ENCODE results near the gene JTB.

DNA sequence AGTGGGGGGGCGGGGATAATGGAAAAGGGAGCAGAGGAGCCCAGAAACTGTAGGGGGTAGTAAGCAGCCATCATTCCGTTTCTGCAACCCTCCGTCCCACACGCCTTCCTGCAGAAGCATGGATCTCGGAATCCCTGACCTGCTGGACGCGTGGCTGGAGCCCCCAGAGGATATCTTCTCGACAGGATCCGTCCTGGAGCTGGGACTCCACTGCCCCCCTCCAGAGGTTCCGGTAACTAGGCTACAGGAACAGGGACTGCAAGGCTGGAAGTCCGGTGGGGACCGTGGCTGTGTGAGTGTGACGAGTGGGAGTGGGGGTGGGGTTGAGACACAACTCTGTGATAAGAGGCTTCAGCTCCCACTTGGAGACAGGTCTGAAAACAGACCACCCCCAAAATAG, 9.1 kb downstream of the JTB start:
- TF ChIP-seq, protein P1, sequence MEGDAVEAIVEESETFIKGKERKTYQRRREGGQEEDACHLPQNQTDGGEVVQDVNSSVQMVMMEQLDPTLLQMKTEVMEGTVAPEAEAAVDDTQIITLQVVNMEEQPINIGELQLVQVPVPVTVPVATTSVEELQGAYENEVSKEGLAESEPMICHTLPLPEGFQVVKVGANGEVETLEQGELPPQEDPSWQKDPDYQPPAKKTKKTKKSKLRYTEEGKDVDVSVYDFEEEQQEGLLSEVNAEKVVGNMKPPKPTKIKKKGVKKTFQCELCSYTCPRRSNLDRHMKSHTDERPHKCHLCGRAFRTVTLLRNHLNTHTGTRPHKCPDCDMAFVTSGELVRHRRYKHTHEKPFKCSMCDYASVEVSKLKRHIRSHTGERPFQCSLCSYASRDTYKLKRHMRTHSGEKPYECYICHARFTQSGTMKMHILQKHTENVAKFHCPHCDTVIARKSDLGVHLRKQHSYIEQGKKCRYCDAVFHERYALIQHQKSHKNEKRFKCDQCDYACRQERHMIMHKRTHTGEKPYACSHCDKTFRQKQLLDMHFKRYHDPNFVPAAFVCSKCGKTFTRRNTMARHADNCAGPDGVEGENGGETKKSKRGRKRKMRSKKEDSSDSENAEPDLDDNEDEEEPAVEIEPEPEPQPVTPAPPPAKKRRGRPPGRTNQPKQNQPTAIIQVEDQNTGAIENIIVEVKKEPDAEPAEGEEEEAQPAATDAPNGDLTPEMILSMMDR (IDR thresholded peaks at IDR 0.05; ENCODE audit: low read length) = no peak
- TF ChIP-seq EZH2 (IDR thresholded peaks at IDR 0.05; ENCODE audit: borderline replicate concordance, low read length) = no peak

All from OCI-LY1 (cell line).